ENCODE data around the gene CAND2.
"Not testable (repeated sequence)": the region's sequence is repeated elsewhere in the genome, so short reads cannot be mapped to it uniquely, and the experiment has no call there.

The CAND2 gene

DNA sequence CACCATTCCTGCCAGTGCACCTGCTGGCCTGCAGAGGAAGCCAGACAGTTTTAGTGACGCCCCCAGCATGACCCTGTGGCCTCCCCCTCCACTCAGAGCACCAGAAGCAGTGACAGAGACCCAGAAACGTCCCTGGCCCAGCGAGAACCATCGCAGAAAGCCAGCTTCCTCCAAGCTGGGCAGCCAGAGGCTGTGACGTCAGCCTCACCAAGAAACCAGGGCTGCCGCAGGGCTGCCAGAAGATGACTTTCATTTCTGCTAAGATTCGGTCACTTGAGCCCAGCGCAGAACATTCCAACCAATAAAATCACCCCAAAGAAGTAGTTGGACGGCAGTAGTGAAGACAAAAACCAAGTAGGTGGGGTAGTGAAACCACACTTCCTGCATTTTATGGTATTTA, 74.5 kb downstream of the CAND2 start:
- H3K27ac ChIP-seq (ENCODE audit: insufficient read depth, low read length, poor library complexity, severe bottlenecking), result no peak overlapping the region
- H3K36me3 ChIP-seq (ENCODE audit: control insufficient read depth, insufficient read depth, low read length), result no peaks in the 10 kb centered on the region
- no peaks in the 10 kb centered on the region for H3K9me3 ChIP-seq (ENCODE audit: control insufficient read depth, low read length)
- H3K4me1 ChIP-seq (ENCODE audit: control insufficient read depth, insufficient read depth, low read length, poor library complexity, severe bottlenecking), result peaks cover 10% of the 10 kb centered on the region
- no peak overlapping the region for H3K4me3 ChIP-seq (ENCODE audit: insufficient read depth, low read depth, low read length, poor library complexity, severe bottlenecking)
- DNase-seq, result no peak
- H3K27me3 ChIP-seq (replicated peaks; ENCODE audit: control insufficient read depth, insufficient read depth, low read length, poor library complexity, severe bottlenecking), result peaks cover 11% of the 10 kb centered on the region

DNA sequence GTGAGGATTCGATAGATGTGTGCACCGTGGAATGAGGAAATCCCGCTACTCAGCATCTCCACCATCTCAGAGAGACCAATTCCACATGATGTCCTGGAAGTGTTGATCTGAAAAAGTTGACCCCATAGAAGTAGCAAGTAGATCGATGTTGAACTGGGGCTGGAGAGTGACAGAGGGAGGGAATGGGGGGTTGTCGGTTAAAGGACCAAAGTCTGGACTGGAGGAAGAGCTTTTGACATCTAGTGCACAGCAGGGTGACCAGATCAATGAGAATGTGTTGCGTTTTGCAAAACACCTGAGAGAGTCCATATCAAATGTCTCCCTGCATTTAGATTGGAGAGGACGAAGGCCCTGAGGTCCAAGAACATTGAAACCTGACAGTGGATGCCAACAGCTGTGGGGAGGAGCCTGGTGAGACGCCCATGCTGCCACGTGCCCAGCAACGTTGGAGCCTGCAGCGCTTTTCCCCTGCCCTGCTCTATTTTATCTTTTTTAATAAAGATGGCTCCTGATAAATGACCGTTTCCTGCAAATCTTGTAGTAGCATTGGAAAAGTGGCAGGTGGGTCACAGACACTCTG, 75.0 kb downstream of the CAND2 start:
- no peaks in the 10 kb centered on the region for H3K9me3 ChIP-seq (ENCODE audit: control insufficient read depth, low read length)
- no peaks in the 10 kb centered on the region for H3K36me3 ChIP-seq (ENCODE audit: control insufficient read depth, insufficient read depth, low read length)
- peaks cover 11% of the 10 kb centered on the region for H3K27me3 ChIP-seq (replicated peaks; ENCODE audit: control insufficient read depth, insufficient read depth, low read length, poor library complexity, severe bottlenecking)
- no peak overlapping the region for H3K4me3 ChIP-seq (ENCODE audit: insufficient read depth, low read depth, low read length, poor library complexity, severe bottlenecking)
- no peak for DNase-seq
- no peak overlapping the region for H3K27ac ChIP-seq (ENCODE audit: insufficient read depth, low read length, poor library complexity, severe bottlenecking)
- peaks cover 14% of the 10 kb centered on the region for H3K4me1 ChIP-seq (ENCODE audit: control insufficient read depth, insufficient read depth, low read length, poor library complexity, severe bottlenecking)

DNA sequence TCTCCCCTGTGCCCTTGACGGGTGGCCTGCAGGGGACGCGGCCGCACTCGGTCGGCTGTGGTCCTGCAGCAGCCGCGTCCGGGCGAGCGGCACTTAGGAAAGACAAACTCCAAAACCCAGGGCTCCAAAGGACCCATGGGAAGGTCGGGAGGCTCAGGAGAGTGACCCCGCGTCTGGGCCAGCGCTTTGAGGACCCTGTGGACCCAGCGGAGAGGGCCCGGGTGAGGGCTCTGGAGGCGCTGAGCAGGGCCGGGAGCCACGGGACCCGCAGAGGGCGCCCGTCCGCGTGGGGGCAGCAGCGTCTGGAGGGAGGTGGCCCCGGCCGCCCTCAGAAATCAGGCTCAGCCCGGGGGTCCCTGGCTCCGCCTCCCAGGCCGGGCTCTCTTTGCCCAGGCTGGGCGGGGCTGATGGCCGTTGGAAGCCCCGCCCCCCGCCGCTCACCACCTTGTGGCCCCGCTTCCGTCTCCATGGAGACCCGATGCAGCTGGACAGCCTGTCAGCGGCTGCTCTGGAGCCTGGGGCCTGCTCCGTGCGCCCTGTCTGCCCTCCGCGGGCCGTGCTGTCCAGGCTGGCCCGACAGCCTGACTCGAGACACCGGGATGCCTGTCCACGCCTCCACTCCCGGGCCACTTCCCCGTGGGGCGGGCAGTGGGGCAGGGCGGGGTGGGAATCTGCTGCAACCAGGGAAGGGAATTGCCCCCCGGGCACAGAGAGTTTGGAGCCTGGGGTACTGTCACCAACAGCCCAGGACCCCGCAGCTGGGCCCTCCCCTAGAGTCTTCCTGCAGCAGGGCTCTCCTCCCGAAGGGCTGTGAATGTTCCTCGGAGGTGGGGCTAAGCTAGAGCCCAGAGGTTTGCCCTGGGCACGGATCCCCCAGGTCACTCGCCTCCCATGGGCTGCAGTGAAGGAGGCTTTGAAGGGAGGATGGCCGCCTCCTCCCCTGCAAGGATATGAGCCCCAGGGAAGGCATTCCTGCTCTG, 79.7 kb downstream of the CAND2 start:
- no peak overlapping the region for H3K4me3 ChIP-seq (ENCODE audit: insufficient read depth, low read depth, low read length, poor library complexity, severe bottlenecking)
- H3K27ac ChIP-seq (ENCODE audit: insufficient read depth, low read length, poor library complexity, severe bottlenecking), result no peak overlapping the region
- peaks cover 3% of the 10 kb centered on the region for H3K27me3 ChIP-seq (replicated peaks; ENCODE audit: control insufficient read depth, insufficient read depth, low read length, poor library complexity, severe bottlenecking)
- no peaks in the 10 kb centered on the region for H3K9me3 ChIP-seq (ENCODE audit: control insufficient read depth, low read length)
- H3K36me3 ChIP-seq (ENCODE audit: control insufficient read depth, insufficient read depth, low read length), result no peaks in the 10 kb centered on the region
- no peak for DNase-seq
- H3K4me1 ChIP-seq (ENCODE audit: control insufficient read depth, insufficient read depth, low read length, poor library complexity, severe bottlenecking), result peaks cover 4% of the 10 kb centered on the region

DNA sequence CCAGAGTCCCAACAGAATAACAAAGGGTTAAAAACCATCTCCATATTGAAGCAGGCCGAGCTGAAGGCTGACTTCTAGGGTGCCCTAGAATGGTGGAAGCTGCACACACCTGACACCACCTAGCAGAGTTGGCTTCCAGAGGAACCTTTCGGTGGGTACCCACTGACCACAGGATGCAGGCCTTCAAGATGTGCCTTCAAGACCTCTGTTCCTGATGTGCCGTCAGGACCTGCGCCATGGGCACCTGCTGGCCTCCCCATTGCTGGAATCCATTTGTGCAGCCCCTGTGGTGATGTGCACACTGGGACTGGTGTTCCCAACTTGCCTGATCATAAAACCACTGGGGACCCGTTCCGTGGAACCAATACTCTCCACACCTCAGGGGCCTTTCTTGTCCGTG, 80.6 kb downstream of the CAND2 start:
- no peaks in the 10 kb centered on the region for H3K36me3 ChIP-seq (ENCODE audit: control insufficient read depth, insufficient read depth, low read length)
- no peak overlapping the region for H3K4me3 ChIP-seq (ENCODE audit: insufficient read depth, low read depth, low read length, poor library complexity, severe bottlenecking)
- no peaks in the 10 kb centered on the region for H3K9me3 ChIP-seq (ENCODE audit: control insufficient read depth, low read length)
- peaks cover 3% of the 10 kb centered on the region for H3K27me3 ChIP-seq (replicated peaks; ENCODE audit: control insufficient read depth, insufficient read depth, low read length, poor library complexity, severe bottlenecking)
- DNase-seq, result no peak
- peaks cover 4% of the 10 kb centered on the region for H3K4me1 ChIP-seq (ENCODE audit: control insufficient read depth, insufficient read depth, low read length, poor library complexity, severe bottlenecking)
- H3K27ac ChIP-seq (ENCODE audit: insufficient read depth, low read length, poor library complexity, severe bottlenecking), result no peak overlapping the region

DNA sequence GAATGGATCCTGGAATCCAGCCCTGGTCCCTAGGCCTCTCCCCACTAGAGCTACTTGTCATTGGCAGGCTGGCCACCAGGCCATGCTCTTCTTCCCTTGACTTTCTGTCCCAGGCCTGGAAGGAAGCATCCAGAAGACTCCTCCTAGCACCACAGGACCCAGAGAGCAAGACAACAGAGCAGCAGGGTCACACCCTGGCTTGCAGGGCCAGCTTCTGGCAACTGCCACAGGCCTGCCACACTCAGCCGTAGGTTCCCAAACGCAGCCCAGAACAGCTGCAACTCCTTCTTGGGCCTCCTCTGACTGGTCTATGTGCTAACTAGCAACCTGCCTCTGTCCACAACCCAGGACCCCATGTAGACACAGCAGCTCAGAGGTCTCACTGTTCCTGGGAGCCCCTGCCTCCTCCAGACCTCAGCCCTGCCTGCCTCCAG, 81.7 kb downstream of the CAND2 start:
- H3K4me1 ChIP-seq (ENCODE audit: control insufficient read depth, insufficient read depth, low read length, poor library complexity, severe bottlenecking), result peaks cover 4% of the 10 kb centered on the region
- DNase-seq, result no peak
- H3K9me3 ChIP-seq (ENCODE audit: control insufficient read depth, low read length), result no peaks in the 10 kb centered on the region
- no peak overlapping the region for H3K4me3 ChIP-seq (ENCODE audit: insufficient read depth, low read depth, low read length, poor library complexity, severe bottlenecking)
- no peaks in the 10 kb centered on the region for H3K36me3 ChIP-seq (ENCODE audit: control insufficient read depth, insufficient read depth, low read length)
- H3K27ac ChIP-seq (ENCODE audit: insufficient read depth, low read length, poor library complexity, severe bottlenecking), result no peak overlapping the region
- H3K27me3 ChIP-seq (replicated peaks; ENCODE audit: control insufficient read depth, insufficient read depth, low read length, poor library complexity, severe bottlenecking), result peaks cover 3% of the 10 kb centered on the region

DNA sequence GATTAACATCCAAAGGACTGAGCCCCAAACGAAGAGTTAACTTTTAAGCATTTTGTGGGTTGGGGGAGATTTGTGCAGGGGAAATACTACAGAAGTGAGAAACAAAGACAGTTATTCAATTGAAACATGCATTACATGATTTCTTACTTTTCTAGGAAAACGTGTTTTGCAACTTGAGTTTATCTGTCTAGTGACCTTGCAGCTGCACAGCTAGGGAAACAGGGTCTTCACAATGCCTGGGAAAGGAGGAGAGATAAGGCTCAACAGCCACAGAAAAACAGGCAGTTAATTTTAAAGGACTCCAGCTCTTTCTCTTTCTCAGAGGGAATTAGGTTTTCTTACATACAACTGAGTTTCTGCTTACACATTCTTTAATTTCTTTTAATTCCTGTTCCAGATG, 82.3 kb downstream of the CAND2 start:
- not testable (repeated sequence) for H3K27me3 ChIP-seq (replicated peaks; ENCODE audit: control insufficient read depth, insufficient read depth, low read length, poor library complexity, severe bottlenecking); DNase-seq; H3K9me3 ChIP-seq (ENCODE audit: control insufficient read depth, low read length); H3K4me3 ChIP-seq (ENCODE audit: insufficient read depth, low read depth, low read length, poor library complexity, severe bottlenecking); H3K4me1 ChIP-seq (ENCODE audit: control insufficient read depth, insufficient read depth, low read length, poor library complexity, severe bottlenecking); H3K36me3 ChIP-seq (ENCODE audit: control insufficient read depth, insufficient read depth, low read length); H3K27ac ChIP-seq (ENCODE audit: insufficient read depth, low read length, poor library complexity, severe bottlenecking)

DNA sequence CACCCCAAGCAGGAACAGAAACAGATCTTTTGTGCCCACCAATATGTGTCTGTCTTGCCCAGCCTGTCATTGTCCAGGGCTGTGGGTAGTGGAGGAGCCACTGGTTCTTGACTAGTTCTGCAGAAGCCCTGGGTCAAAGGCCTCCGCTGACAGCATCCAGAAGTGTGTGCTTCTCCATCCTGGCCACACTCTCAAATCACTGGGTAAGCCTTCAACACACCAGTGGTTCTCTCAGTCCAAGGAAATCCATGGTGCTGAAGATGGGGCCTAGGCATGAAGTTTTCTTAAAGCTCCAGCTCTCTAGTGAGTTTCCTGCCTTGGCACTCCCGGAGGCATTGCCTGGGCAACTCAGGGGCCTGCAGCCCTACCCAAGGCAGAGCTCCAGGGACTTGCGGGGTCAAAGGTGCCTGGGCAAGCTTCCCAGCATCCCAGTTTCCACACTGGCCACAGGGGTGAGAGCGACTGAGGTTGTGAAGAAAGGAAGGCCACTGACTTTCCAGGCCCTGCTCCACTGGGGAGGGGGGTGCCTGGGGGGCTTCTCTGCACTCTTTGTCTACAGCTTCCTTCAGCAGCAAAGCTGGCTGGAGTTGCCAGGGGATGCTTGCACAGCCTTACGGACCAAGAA, 82.8 kb downstream of the CAND2 start:
- peaks cover 4% of the 10 kb centered on the region for H3K4me1 ChIP-seq (ENCODE audit: control insufficient read depth, insufficient read depth, low read length, poor library complexity, severe bottlenecking)
- no peaks in the 10 kb centered on the region for H3K36me3 ChIP-seq (ENCODE audit: control insufficient read depth, insufficient read depth, low read length)
- H3K27ac ChIP-seq (ENCODE audit: insufficient read depth, low read length, poor library complexity, severe bottlenecking), result no peak overlapping the region
- peaks cover 3% of the 10 kb centered on the region for H3K27me3 ChIP-seq (replicated peaks; ENCODE audit: control insufficient read depth, insufficient read depth, low read length, poor library complexity, severe bottlenecking)
- no peaks in the 10 kb centered on the region for H3K9me3 ChIP-seq (ENCODE audit: control insufficient read depth, low read length)
- H3K4me3 ChIP-seq (ENCODE audit: insufficient read depth, low read depth, low read length, poor library complexity, severe bottlenecking), result no peak overlapping the region
- DNase-seq, result no peak

DNA sequence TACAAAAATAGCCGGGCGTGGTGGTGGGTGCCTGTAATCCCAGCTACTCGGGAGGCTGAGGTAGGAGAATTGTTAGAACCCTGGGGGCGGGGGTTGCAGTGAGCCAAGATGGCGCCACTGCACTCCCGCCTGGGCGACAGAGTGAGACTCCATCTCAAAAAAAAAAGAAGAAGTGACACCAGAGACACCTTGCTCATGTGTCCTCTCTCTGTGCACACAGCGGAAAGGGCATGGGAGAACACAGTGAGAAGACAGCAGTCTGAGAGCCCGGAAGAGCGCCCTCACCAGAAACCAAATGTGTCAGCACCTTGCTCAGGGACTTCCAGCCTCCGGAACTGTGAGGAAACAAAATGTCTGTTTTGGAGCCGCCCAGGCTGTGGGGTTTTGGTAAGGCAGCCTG, 85.4 kb downstream of the CAND2 start:
- not testable (repeated sequence) for DNase-seq; H3K27ac ChIP-seq (ENCODE audit: insufficient read depth, low read length, poor library complexity, severe bottlenecking); H3K9me3 ChIP-seq (ENCODE audit: control insufficient read depth, low read length); H3K4me1 ChIP-seq (ENCODE audit: control insufficient read depth, insufficient read depth, low read length, poor library complexity, severe bottlenecking); H3K36me3 ChIP-seq (ENCODE audit: control insufficient read depth, insufficient read depth, low read length); H3K27me3 ChIP-seq (replicated peaks; ENCODE audit: control insufficient read depth, insufficient read depth, low read length, poor library complexity, severe bottlenecking); H3K4me3 ChIP-seq (ENCODE audit: insufficient read depth, low read depth, low read length, poor library complexity, severe bottlenecking)

DNA sequence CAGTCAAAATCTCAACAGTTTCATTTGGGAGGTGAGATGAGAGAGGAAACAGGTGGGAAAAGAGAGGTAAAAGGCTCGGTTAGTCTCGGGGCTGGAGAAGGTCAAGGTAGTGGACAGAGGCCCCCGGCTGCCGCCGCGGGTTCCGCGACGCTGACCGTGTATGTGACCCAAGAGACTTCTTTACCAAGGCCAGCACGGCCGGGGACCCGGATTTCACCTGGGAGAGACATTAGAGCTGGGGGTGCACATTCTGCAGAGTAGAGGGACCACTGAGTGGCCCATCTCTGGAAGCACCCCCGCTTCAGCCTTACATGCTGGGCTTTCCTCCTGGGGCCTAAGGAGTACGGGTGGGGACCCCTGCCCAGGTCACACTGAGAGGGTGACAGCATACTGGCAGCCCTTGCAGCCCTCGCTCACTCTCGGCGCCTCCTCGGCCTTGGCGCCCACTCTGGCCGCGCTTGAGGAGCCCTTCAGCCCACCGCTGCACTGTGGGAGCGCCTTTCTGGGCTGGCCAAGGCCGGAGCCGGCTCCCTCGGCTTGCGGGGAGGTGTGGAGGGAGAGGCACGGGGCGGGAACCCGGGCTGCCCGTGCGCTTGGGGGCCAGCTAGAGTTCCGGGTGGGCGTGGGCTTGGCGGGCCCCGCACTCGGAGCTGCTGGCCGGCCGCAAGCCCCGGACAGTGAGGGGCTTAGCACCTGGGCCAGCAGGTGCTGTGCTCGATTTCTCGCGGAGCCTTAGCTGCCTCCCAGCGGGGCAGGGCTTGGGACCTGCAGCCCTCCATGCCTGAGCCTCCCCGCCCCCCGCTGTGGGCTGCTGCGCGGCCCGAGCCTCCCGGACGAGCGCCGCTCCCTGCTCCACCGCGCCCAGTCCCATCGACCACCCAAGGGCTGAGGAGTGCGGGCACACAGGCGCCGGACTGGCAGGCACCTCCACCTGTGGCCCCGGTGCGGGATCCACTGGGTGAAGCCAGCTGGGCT, 86.1 kb downstream of the CAND2 start:
- no peaks in the 10 kb centered on the region for H3K36me3 ChIP-seq (ENCODE audit: control insufficient read depth, insufficient read depth, low read length)
- no peak overlapping the region for H3K4me3 ChIP-seq (ENCODE audit: insufficient read depth, low read depth, low read length, poor library complexity, severe bottlenecking)
- no peak for DNase-seq
- peaks cover 4% of the 10 kb centered on the region for H3K4me1 ChIP-seq (ENCODE audit: control insufficient read depth, insufficient read depth, low read length, poor library complexity, severe bottlenecking)
- H3K9me3 ChIP-seq (ENCODE audit: control insufficient read depth, low read length), result no peaks in the 10 kb centered on the region
- no peaks in the 10 kb centered on the region for H3K27me3 ChIP-seq (replicated peaks; ENCODE audit: control insufficient read depth, insufficient read depth, low read length, poor library complexity, severe bottlenecking)
- no peak overlapping the region for H3K27ac ChIP-seq (ENCODE audit: insufficient read depth, low read length, poor library complexity, severe bottlenecking)
